Measurements from ENCODE around the gene TMUB2. TPM values are rescaled to one million over a fixed set of nuclear protein-coding genes. Genes with fewer than 3 reads are reported as not detected.

The TMUB2 gene
- polyA plus RNA-seq, 1 of the 3 experiments (the other 2 are of a cell fraction): 49.5 TPM

DNA sequence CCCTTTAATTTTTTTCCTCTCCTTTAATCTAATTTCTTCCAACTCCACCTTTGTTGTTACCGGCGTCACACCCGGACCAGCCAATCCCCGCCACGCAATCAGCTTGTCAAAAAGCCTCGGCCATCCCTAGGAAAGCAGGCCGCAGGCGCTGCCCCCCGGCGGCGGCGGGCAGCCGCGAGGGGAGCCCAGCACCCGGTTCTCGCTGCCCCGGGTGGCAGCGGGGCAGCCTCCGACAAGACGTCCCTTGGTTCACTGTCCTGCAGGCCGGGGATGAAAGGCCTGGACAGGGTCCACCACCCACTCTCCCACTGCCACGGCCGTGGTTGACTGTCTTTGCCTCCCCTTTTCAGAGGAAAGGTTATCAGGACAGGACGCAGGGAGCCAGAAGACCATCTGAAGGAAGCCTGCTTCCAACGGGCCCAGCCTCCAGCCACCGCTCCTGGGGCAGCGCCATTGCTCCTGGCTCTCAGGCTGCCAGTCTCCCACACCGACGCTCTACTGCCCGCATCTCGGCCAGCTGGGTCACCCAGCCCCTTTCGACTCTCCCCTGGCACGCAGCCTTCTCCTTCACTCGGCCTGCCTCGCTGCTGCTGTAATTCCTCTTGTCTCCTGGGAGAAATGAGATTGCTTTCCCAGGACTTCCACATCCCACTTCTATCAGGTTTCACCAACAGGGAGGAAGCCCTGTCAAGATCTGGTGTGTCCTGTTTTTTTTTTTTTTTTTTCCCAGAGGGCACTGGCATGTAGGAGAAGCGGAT is 35.5 kb downstream of the TMUB2 start (continued):
- peak; percentile 30; the same call in 1 of the 2 replicates for TF ChIP-seq POLR2AphosphoS5 (IDR thresholded peaks at IDR 0.05; ENCODE audit: low read depth, low read length)
- TF ChIP-seq FOXM1 (IDR thresholded peaks at IDR 0.05; ENCODE audit: low read depth): no peak
- no peak for TF ChIP-seq GATA2 (CRISPR knock-in tag; IDR thresholded peaks at IDR 0.05)
- TF ChIP-seq, protein P1, sequence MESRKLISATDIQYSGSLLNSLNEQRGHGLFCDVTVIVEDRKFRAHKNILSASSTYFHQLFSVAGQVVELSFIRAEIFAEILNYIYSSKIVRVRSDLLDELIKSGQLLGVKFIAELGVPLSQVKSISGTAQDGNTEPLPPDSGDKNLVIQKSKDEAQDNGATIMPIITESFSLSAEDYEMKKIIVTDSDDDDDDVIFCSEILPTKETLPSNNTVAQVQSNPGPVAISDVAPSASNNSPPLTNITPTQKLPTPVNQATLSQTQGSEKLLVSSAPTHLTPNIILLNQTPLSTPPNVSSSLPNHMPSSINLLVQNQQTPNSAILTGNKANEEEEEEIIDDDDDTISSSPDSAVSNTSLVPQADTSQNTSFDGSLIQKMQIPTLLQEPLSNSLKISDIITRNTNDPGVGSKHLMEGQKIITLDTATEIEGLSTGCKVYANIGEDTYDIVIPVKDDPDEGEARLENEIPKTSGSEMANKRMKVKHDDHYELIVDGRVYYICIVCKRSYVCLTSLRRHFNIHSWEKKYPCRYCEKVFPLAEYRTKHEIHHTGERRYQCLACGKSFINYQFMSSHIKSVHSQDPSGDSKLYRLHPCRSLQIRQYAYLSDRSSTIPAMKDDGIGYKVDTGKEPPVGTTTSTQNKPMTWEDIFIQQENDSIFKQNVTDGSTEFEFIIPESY (IDR thresholded peaks at IDR 0.05; ENCODE audit: borderline replicate concordance, low read depth): no peak
- TF ChIP-seq RFX5 (IDR thresholded peaks at IDR 0.05; ENCODE audit: low read length): peak; percentile 81
- TF ChIP-seq MEF2A (IDR thresholded peaks at IDR 0.05; ENCODE audit: borderline replicate concordance, low read depth): peak; percentile 10; the same call in 1 of the 2 replicates
- no peak for TF ChIP-seq FOXJ3 (CRISPR knock-in tag; IDR thresholded peaks at IDR 0.05)
- TF ChIP-seq SMC3 (IDR thresholded peaks at IDR 0.05; ENCODE audit: low read depth, low read length): no peak
- no peak; the same call in 1 of the 2 replicates for TF ChIP-seq SIN3A (IDR thresholded peaks at IDR 0.05; ENCODE audit: borderline replicate concordance, low read depth, low read length)
- TF ChIP-seq, protein P2, sequence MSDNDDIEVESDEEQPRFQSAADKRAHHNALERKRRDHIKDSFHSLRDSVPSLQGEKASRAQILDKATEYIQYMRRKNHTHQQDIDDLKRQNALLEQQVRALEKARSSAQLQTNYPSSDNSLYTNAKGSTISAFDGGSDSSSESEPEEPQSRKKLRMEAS (IDR thresholded peaks at IDR 0.05; ENCODE audit: low read depth): no peak; the same call in 1 of the 2 replicates
- peak; percentile 16; the same call in 1 of the 2 replicates for TF ChIP-seq TCF12 (IDR thresholded peaks at IDR 0.05)
- no peak for TF ChIP-seq RCOR1 (IDR thresholded peaks at IDR 0.05; ENCODE audit: low read length)
- TF ChIP-seq, protein P3, sequence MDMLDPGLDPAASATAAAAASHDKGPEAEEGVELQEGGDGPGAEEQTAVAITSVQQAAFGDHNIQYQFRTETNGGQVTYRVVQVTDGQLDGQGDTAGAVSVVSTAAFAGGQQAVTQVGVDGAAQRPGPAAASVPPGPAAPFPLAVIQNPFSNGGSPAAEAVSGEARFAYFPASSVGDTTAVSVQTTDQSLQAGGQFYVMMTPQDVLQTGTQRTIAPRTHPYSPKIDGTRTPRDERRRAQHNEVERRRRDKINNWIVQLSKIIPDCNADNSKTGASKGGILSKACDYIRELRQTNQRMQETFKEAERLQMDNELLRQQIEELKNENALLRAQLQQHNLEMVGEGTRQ (IDR thresholded peaks at IDR 0.05; ENCODE audit: borderline replicate concordance, low read depth, low read length): no peak
- peak; percentile 13; the same call in 1 of the 2 replicates for TF ChIP-seq RAD21 (IDR thresholded peaks at IDR 0.05; ENCODE audit: low read length)
- TF ChIP-seq, protein P4, sequence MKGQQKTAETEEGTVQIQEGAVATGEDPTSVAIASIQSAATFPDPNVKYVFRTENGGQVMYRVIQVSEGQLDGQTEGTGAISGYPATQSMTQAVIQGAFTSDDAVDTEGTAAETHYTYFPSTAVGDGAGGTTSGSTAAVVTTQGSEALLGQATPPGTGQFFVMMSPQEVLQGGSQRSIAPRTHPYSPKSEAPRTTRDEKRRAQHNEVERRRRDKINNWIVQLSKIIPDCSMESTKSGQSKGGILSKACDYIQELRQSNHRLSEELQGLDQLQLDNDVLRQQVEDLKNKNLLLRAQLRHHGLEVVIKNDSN (IDR thresholded peaks at IDR 0.05; ENCODE audit: borderline replicate concordance, low read depth): no peak

DNA sequence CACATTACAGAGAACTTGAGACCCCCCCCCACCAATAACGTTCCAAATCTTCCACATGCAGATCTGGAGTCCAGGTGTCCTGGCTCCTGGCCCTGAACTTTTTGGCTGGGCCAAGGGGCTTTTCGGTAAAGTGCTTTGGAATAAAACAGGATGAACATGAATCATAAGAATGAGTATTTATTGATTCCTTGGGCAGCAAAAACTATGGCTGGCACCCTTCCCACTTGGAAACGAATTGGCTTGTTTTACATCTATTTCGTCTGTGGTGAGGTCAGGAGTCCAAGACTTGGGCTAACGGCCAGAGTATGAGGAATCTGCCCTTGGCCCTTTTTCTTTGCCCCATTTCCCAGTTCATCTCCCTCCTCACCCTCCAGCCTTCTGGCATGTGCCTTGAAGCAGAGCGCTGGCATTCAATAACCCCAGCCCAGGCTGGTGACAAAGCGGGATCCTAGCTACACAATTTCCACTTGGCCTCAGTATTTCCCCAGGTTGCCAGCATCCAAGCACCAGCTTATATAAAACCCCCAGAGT is 36.8 kb downstream of the TMUB2 start:
- no peaks in the 10 kb centered on the region for H3K9me2 ChIP-seq
- peak overlapping the region; percentile 87 to 97 for H3K27ac ChIP-seq (ENCODE audit: low read depth in 2 of 2, low read length in 1 of 2)
- H4K20me1 ChIP-seq (ENCODE audit: insufficient read depth): no peaks in the 10 kb centered on the region
- no peaks in the 10 kb centered on the region for H3K27me3 ChIP-seq (ENCODE audit: insufficient read depth)
- ChIA-PET POLR2A (interaction anchor here (3.5 kb wide), 1 partner anchor 86 kb away, joined by 34 read pairs; the partner anchor contains the start of gene RUNDC3A), CTCF (interaction anchor here (1.8 to 5.5 kb wide), 2 partner anchors 86 to 108 kb away, joined by 6 to 37 read pairs; partner anchors contain the start of gene RUNDC3A)
- H3K9me3 ChIP-seq: no peaks in the 10 kb centered on the region
- peaks cover 37% of the 10 kb centered on the region for H3F3A ChIP-seq (replicated peaks; ENCODE audit: insufficient read depth)
- peaks cover 18% of the 10 kb centered on the region for H3K79me2 ChIP-seq (ENCODE audit: insufficient read depth)
- no peak overlapping the region for H3K9ac ChIP-seq
- peaks cover 0 to 3% of the 10 kb centered on the region in 2 experiments for H3K36me3 ChIP-seq (replicated peaks in 1 of 2; ENCODE audit: control insufficient read depth in 1 of 2, insufficient read depth in 2 of 2, low read length in 1 of 2)
- peaks cover 13 to 18% of the 10 kb centered on the region in 2 experiments for H3K4me1 ChIP-seq (ENCODE audit: control insufficient read depth in 1 of 2, insufficient read depth in 2 of 2, low read depth in 1 of 2, low read length in 1 of 2)
- no peak overlapping the region for H2AFZ ChIP-seq (ENCODE audit: low read depth)
- 30% methylated on average over 7 of the region's 7 CpGs for WGBS (ENCODE audit: low lambda C conversion rate)
- DNase-seq: no peak
- peak overlapping the region; percentile 85 for H3K4me2 ChIP-seq
- no peak overlapping the region for H3K4me3 ChIP-seq (ENCODE audit: low read depth in 2 of 2, low read length in 1 of 2)
- TF ChIP-seq RFX5 (IDR thresholded peaks at IDR 0.05; ENCODE audit: low read length) (no peak), EP300 (IDR thresholded peaks at IDR 0.05; ENCODE audit: borderline replicate concordance in 1 of 2, low read depth in 1 of 2, low read length in 1 of 2) (peak in 1 of 2 experiments; percentile 57; a peak in 1 of 4 replicates), TEAD4 (IDR thresholded peaks at IDR 0.05; ENCODE audit: borderline replicate concordance, insufficient read depth) (no peak; the same call in 1 of the 2 replicates), TAF1 (IDR thresholded peaks at IDR 0.05; ENCODE audit: borderline replicate concordance, low read depth, low read length) (no peak), GABPA (IDR thresholded peaks at IDR 0.05; ENCODE audit: low read depth) (no peak), CHD2 (IDR thresholded peaks at IDR 0.05; ENCODE audit: low read length, partially characterized antibody) (peak; percentile 6), YY1 (IDR thresholded peaks at IDR 0.05; ENCODE audit: low read depth) (no peak), FOXJ3 (CRISPR knock-in tag; IDR thresholded peaks at IDR 0.05) (no peak), RXRA (IDR thresholded peaks at IDR 0.05; ENCODE audit: borderline replicate concordance, low read depth) (peak; percentile 89; the same call in 1 of the 2 replicates)
- TF ChIP-seq, protein P5, sequence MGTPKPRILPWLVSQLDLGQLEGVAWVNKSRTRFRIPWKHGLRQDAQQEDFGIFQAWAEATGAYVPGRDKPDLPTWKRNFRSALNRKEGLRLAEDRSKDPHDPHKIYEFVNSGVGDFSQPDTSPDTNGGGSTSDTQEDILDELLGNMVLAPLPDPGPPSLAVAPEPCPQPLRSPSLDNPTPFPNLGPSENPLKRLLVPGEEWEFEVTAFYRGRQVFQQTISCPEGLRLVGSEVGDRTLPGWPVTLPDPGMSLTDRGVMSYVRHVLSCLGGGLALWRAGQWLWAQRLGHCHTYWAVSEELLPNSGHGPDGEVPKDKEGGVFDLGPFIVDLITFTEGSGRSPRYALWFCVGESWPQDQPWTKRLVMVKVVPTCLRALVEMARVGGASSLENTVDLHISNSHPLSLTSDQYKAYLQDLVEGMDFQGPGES (IDR thresholded peaks at IDR 0.05; ENCODE audit: low read depth, low read length): no peak
